Osteoblast (primary cell): ENCODE results near the gene GYPC. TPM values are rescaled to one million over a fixed set of nuclear protein-coding genes. Genes with fewer than 3 reads are reported as not detected.

Experiments
- DNase-seq: peaks from one replicate; pipeline ENCODE4 v3.0.0; 2011; ENCODE audit warnings: low spot score, mixed read lengths; ENCODE audit not compliant: insufficient read length; ENCODE audit errors: missing footprints
- H2AFZ ChIP-seq: 2 replicates; pipeline ENCODE4 v1.6.0; 2011; ENCODE audit warnings: mild to moderate bottlenecking, low read length
- H3K27ac ChIP-seq: 2 replicates; pipeline ENCODE4 v1.5.1; 2011; ENCODE audit warnings: mild to moderate bottlenecking, low read depth, low read length, moderate library complexity
- H3K27me3 ChIP-seq: 2 replicates; pipeline ENCODE4 v1.6.0; 2012; ENCODE audit warnings: mild to moderate bottlenecking, control low read depth, inconsistent platforms, low read length, moderate library complexity; ENCODE audit not compliant: insufficient read depth
- H3K36me3 ChIP-seq: 2 replicates; pipeline ENCODE4 v1.5.1; 2011; ENCODE audit warnings: mild to moderate bottlenecking, low read length, control low read depth, moderate library complexity; ENCODE audit not compliant: insufficient read depth
- H3K4me1 ChIP-seq: 2 replicates; pipeline ENCODE4 v1.5.1; 2011; ENCODE audit warnings: mild to moderate bottlenecking, low read length, control low read depth, moderate library complexity; ENCODE audit not compliant: insufficient read depth
- H3K4me2 ChIP-seq: 2 replicates; pipeline ENCODE4 v1.6.0; 2011; ENCODE audit warnings: mild to moderate bottlenecking, low read length; ENCODE audit not compliant: insufficient read depth
- H3K4me3 ChIP-seq: fragments of 200-600 bp; sonication (generic); 3 replicates; pipeline ENCODE4 v1.5.1; 2012; ENCODE audit warnings: mild to moderate bottlenecking, low read length, inconsistent platforms; ENCODE audit not compliant: insufficient read depth
- H3K79me2 ChIP-seq: 2 replicates; pipeline ENCODE4 v1.6.0; 2012; ENCODE audit warnings: mild to moderate bottlenecking, low read length, control low read depth, inconsistent platforms; ENCODE audit not compliant: insufficient read depth
- H3K9me3 ChIP-seq: 2 replicates; pipeline ENCODE4 v1.5.1; 2011; ENCODE audit warnings: low read depth, low read length, control low read depth
- H4K20me1 ChIP-seq: 2 replicates; pipeline ENCODE4 v1.6.0; 2012; ENCODE audit warnings: mild to moderate bottlenecking, low read length, control low read depth; ENCODE audit not compliant: insufficient read depth
- CTCF ChIP-seq: IDR thresholded peaks from 2 replicates; pipeline ENCODE4 v1.5.1; 2011; ENCODE audit warnings: mild to moderate bottlenecking, low read depth, low read length, moderate library complexity; ENCODE audit errors: extremely low read depth
- total RNA-seq: library from RNA; depleted of rRNA; stranded (reverse); fragments of >200 nt; gene quantifications from 2 replicates; pipeline ENCODE4 v1.2.3, GENCODE V29; 2012

GYPC gene
- total RNA-seq, 1 donor, result 101 TPM

- no peak overlapping the region for H3K4me3 ChIP-seq
- TF ChIP-seq CTCF, result no peak
- no peaks in the 10 kb centered on the region for H3K79me2 ChIP-seq
- H2AFZ ChIP-seq, result no peak overlapping the region
- H3K4me1 ChIP-seq, result no peaks in the 10 kb centered on the region
- no peaks in the 10 kb centered on the region for H4K20me1 ChIP-seq
- no peak overlapping the region for H3K4me2 ChIP-seq
- no peaks in the 10 kb centered on the region for H3K9me3 ChIP-seq
- no peaks in the 10 kb centered on the region for H3K36me3 ChIP-seq
- no peak for DNase-seq
- no peak overlapping the region for H3K27ac ChIP-seq
- H3K27me3 ChIP-seq, result no peaks in the 10 kb centered on the region
Observed at GRCh38 chr2:126642031-126642430, 13.9 kb upstream of the GYPC start.

- no peak overlapping the region for H3K4me2 ChIP-seq
- H4K20me1 ChIP-seq, result no peaks in the 10 kb centered on the region
- no peak overlapping the region for H3K4me3 ChIP-seq
- no peaks in the 10 kb centered on the region for H3K9me3 ChIP-seq
- no peak overlapping the region for H3K27ac ChIP-seq
- no peak for TF ChIP-seq CTCF
- no peaks in the 10 kb centered on the region for H3K79me2 ChIP-seq
- H2AFZ ChIP-seq, result no peak overlapping the region
- no peaks in the 10 kb centered on the region for H3K27me3 ChIP-seq
- H3K36me3 ChIP-seq, result no peaks in the 10 kb centered on the region
- DNase-seq, result no peak
- H3K4me1 ChIP-seq, result no peaks in the 10 kb centered on the region
Observed at GRCh38 chr2:126643431-126643830, 12.5 kb upstream of the GYPC start.

GRCh38 chr2:126643972-126644371 lies 12.0 kb upstream of the GYPC start:
- no peak overlapping the region for H2AFZ ChIP-seq
- no peak for DNase-seq
- no peaks in the 10 kb centered on the region for H3K36me3 ChIP-seq
- no peaks in the 10 kb centered on the region for H4K20me1 ChIP-seq
- no peak overlapping the region for H3K4me3 ChIP-seq
- H3K4me2 ChIP-seq, result no peak overlapping the region
- no peaks in the 10 kb centered on the region for H3K27me3 ChIP-seq
- TF ChIP-seq CTCF, result no peak
- H3K27ac ChIP-seq, result no peak overlapping the region
- H3K9me3 ChIP-seq, result no peaks in the 10 kb centered on the region
- no peaks in the 10 kb centered on the region for H3K4me1 ChIP-seq
- no peaks in the 10 kb centered on the region for H3K79me2 ChIP-seq

- DNase-seq, result no peak
- Histone ChIP-seq H3K9me3 (no peaks in the 10 kb centered on the region), H3K27ac (no peak overlapping the region), H3K79me2 (no peaks in the 10 kb centered on the region), H3K4me2 (no peak overlapping the region), H4K20me1 (no peaks in the 10 kb centered on the region), H3K27me3 (no peaks in the 10 kb centered on the region), H3K4me1 (no peaks in the 10 kb centered on the region), H3K36me3 (no peaks in the 10 kb centered on the region), H2AFZ (no peak overlapping the region), H3K4me3 (no peak overlapping the region)
- no peak for TF ChIP-seq CTCF
Observed at GRCh38 chr2:126644630-126645191, 11.2 kb upstream of the GYPC start.
